ENCODE measurements around the gene TTYH1. TPM values are rescaled to one million over a fixed set of nuclear protein-coding genes. Genes with fewer than 3 reads are reported as not detected.
"Not testable (repeated sequence)": the region's sequence is repeated elsewhere in the genome, so short reads cannot be mapped to it uniquely, and the experiment has no call there.

TTYH1 gene
- total RNA-seq (2014; rRNA removed; shearing (Covaris generic)): not detected in 2 replicates

- DNase-seq (ENCODE audit: low read depth): no peak
These were observed at the start of gene TTYH1 for GRCh38 chr19:54415208-54415900. Gene TTYH1 (plus strand): TSS chr19:54415464. CDS start chr19:54415553, 89 bp downstream.

GRCh38 chr19:54365798-54366197 is 49.5 kb upstream of the TTYH1 start:
- DNase-seq (ENCODE audit: low read depth): not testable (repeated sequence)

- no peak for DNase-seq (ENCODE audit: low read depth)
These were observed 48.5 kb upstream of the TTYH1 start for GRCh38 chr19:54366811-54367210.

GRCh38 chr19:54369082-54369687 is 46.1 kb upstream of the TTYH1 start:
- no peak for DNase-seq (ENCODE audit: low read depth)

- DNase-seq (ENCODE audit: low read depth): not testable (repeated sequence)
These were observed 45.4 kb upstream of the TTYH1 start for GRCh38 chr19:54369688-54370433.

GRCh38 chr19:54370434-54370796 is 44.8 kb upstream of the TTYH1 start:
- DNase-seq (ENCODE audit: low read depth): not testable (repeated sequence)

GRCh38 chr19:54371453-54371852 is 43.8 kb upstream of the TTYH1 start:
- not testable (repeated sequence) for DNase-seq (ENCODE audit: low read depth)

- peak; percentile 25 for DNase-seq (ENCODE audit: low read depth)
These were observed 41.3 kb upstream of the TTYH1 start for GRCh38 chr19:54373781-54374631.

- not testable (repeated sequence) for DNase-seq (ENCODE audit: low read depth)
These were observed 39.9 kb upstream of the TTYH1 start for GRCh38 chr19:54375181-54375938.

- no peak for DNase-seq (ENCODE audit: low read depth)
These were observed 38.5 kb upstream of the TTYH1 start for GRCh38 chr19:54376610-54377285.

- no peak for DNase-seq (ENCODE audit: low read depth)
These were observed 36.0 kb upstream of the TTYH1 start for GRCh38 chr19:54379187-54379678.

- no peak for DNase-seq (ENCODE audit: low read depth)
These were observed 34.4 kb upstream of the TTYH1 start for GRCh38 chr19:54380897-54381296.

- DNase-seq (ENCODE audit: low read depth): not testable (repeated sequence)
These were observed 33.2 kb upstream of the TTYH1 start for GRCh38 chr19:54382041-54382440.

GRCh38 chr19:54383330-54383729 is 31.9 kb upstream of the TTYH1 start:
- DNase-seq (ENCODE audit: low read depth): no peak

GRCh38 chr19:54387991-54388801 is 27.1 kb upstream of the TTYH1 start:
- DNase-seq (ENCODE audit: low read depth): no peak

GRCh38 chr19:54388802-54389139 is 26.5 kb upstream of the TTYH1 start:
- peak; percentile 7 for DNase-seq (ENCODE audit: low read depth)

GRCh38 chr19:54389553-54389952 is 25.7 kb upstream of the TTYH1 start:
- DNase-seq (ENCODE audit: low read depth): no peak

- peak; percentile 50 for DNase-seq (ENCODE audit: low read depth)
These were observed 24.2 kb upstream of the TTYH1 start for GRCh38 chr19:54390942-54391577.

GRCh38 chr19:54391589-54392061 is 23.6 kb upstream of the TTYH1 start:
- no peak for DNase-seq (ENCODE audit: low read depth)

Measured in M059J (cell line).